BE2C (cell line): ENCODE data around the gene CD3G.

Source experiments
- DNase-seq: peaks from one replicate; pipeline ENCODE4 v3.0.0-alpha.2; 2020
- H3K27me3 ChIP-seq: fragments of 250-450 bp; sonication (Bioruptor Pico); 2 replicates; pipeline ENCODE4 v1.5.1; 2020; ENCODE audit warnings: mild to moderate bottlenecking
- H3K36me3 ChIP-seq: fragments of 250-450 bp; sonication (Bioruptor Pico); 2 replicates; pipeline ENCODE4 v1.5.1; 2020; ENCODE audit warnings: mild to moderate bottlenecking
- H3K4me1 ChIP-seq: fragments of 250-450 bp; sonication (Bioruptor Pico); 2 replicates; pipeline ENCODE4 v1.5.1; 2020
- H3K4me3 ChIP-seq: 2 replicates; pipeline ENCODE4 v1.5.1; 2011; ENCODE audit warnings: low read depth, low read length
- H3K9me3 ChIP-seq: fragments of 250-450 bp; sonication (Bioruptor Pico); 2 replicates; pipeline ENCODE4 v1.5.1; 2020
- TF ChIP-seq, protein P1 (sequence below): IDR thresholded peaks from 2 replicates; pipeline ENCODE4 v1.5.1; 2012; ENCODE audit warnings: mild to moderate bottlenecking, low read depth, low read length

The CD3G gene

DNA sequence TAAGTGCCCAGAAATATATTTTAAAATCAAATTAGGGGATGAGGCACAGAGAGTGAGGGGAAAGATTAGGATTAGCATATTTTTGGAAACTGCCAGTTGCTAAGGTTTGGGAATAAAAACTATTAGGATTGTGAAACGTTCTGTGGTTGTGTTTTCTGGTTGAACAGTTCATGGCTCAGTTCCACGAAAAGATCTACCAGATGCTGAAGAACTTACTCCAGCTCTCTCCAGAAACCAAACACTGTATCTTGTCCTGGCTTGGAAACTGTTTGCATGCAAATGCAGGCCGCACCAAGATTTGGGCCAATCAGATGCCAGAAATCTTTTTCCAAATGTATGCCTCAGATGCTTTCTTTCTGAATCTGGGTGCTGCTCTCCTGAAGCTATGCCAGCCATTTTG lies 30.6 kb downstream of the CD3G start:
- Histone ChIP-seq H3K4me1 (no peaks in the 10 kb centered on the region), H3K27me3 (no peaks in the 10 kb centered on the region), H3K9me3 (no peaks in the 10 kb centered on the region), H3K4me3 (no peak overlapping the region), H3K36me3 (peaks cover 64% of the 10 kb centered on the region)
- no peak for DNase-seq
- TF ChIP-seq, protein P1, sequence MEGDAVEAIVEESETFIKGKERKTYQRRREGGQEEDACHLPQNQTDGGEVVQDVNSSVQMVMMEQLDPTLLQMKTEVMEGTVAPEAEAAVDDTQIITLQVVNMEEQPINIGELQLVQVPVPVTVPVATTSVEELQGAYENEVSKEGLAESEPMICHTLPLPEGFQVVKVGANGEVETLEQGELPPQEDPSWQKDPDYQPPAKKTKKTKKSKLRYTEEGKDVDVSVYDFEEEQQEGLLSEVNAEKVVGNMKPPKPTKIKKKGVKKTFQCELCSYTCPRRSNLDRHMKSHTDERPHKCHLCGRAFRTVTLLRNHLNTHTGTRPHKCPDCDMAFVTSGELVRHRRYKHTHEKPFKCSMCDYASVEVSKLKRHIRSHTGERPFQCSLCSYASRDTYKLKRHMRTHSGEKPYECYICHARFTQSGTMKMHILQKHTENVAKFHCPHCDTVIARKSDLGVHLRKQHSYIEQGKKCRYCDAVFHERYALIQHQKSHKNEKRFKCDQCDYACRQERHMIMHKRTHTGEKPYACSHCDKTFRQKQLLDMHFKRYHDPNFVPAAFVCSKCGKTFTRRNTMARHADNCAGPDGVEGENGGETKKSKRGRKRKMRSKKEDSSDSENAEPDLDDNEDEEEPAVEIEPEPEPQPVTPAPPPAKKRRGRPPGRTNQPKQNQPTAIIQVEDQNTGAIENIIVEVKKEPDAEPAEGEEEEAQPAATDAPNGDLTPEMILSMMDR, result no peak

GRCh38 chr11:118375978-118376377 lies 31.8 kb downstream of the CD3G start:
- TF ChIP-seq, protein P1, result no peak
- no peaks in the 10 kb centered on the region for H3K4me1 ChIP-seq
- H3K27me3 ChIP-seq, result no peaks in the 10 kb centered on the region
- H3K9me3 ChIP-seq, result no peaks in the 10 kb centered on the region
- DNase-seq, result no peak
- H3K4me3 ChIP-seq, result no peak overlapping the region
- H3K36me3 ChIP-seq, result peaks cover 58% of the 10 kb centered on the region

DNA sequence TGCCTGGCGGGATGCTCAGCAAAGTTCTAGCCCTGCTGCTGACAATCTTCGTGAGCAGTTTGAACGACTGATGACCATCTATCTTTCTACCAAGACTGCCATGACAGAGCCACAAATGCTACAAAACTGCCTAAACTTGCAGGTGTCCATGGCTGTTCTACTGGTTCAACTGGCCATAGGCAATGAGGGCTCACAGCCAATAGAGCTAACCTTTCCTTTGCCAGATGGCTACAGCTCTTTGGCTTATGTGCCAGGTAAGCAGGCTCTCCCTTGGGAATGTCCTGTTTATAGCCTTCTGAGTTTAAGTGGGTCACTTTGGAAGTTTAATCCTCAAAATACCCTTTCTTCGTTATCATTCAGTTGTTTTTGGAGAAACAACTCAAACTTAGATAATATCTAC lies 35.4 kb downstream of the CD3G start:
- H3K36me3 ChIP-seq, result peaks cover 56% of the 10 kb centered on the region
- no peak overlapping the region for H3K4me3 ChIP-seq
- TF ChIP-seq, protein P1, result no peak
- no peak for DNase-seq
- no peaks in the 10 kb centered on the region for H3K4me1 ChIP-seq
- H3K27me3 ChIP-seq, result no peaks in the 10 kb centered on the region
- no peaks in the 10 kb centered on the region for H3K9me3 ChIP-seq

- DNase-seq, result no peak
- H3K4me3 ChIP-seq, result no peak overlapping the region
- H3K36me3 ChIP-seq, result peaks cover 57% of the 10 kb centered on the region
Observed at GRCh38 chr11:118380571-118380970, 36.4 kb downstream of the CD3G start.

DNA sequence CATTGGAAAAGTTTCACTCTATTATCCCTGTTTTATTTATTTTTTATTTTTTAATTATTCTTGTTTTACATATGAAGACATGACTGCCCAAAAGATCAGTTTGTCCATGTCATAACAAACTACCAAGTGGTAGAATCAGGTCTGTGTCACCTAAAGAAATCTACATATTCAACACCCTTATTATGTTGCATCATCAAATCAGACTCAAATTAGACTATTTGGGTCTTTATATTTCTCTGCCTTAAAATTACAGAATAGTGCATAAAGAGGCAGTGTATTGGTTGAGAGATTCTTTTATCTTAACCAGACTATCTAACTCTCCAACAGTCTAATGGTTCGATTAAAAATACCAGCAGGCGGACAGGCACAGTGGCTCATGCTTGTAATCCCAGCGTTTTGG lies 38.8 kb downstream of the CD3G start:
- DNase-seq, result no peak
- TF ChIP-seq, protein P1, result no peak
- peaks cover 57% of the 10 kb centered on the region for H3K36me3 ChIP-seq

More at GRCh38 chr11:118380571-118380970, 36.4 kb downstream of the CD3G start:
- Histone ChIP-seq H3K27me3 (no peaks in the 10 kb centered on the region), H3K9me3 (no peaks in the 10 kb centered on the region), H3K4me1 (no peaks in the 10 kb centered on the region)
- TF ChIP-seq, protein P1, result no peak

DNA sequence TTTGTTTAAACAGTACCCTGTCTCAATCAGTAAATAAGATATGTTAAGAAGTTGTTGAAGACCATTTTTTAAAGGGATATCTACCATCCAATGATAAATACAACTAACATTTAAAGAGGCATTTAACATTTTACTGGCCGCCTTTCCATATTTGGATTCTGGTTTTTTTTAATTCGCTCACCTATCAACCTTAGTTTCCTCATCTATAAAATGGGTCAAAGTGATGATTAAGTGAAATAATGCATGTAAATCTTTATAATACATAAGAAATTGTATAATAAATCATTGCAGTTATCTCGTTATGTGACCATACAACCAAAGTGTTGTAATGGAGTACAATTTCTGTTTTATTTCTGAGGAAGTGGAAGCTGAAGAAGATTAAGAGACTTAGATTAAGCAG lies 39.5 kb downstream of the CD3G start:
- TF ChIP-seq, protein P1, result no peak
- Histone ChIP-seq H3K27me3 (no peaks in the 10 kb centered on the region), H3K4me3 (no peak overlapping the region), H3K9me3 (no peaks in the 10 kb centered on the region), H3K36me3 (peaks cover 54% of the 10 kb centered on the region), H3K4me1 (no peaks in the 10 kb centered on the region)
- no peak for DNase-seq

More for the DNA sequence above, 38.8 kb downstream of the CD3G start:
- Histone ChIP-seq H3K4me1 (no peaks in the 10 kb centered on the region), H3K27me3 (no peaks in the 10 kb centered on the region), H3K9me3 (no peaks in the 10 kb centered on the region), H3K4me3 (no peak overlapping the region)
